ENCODE data around the gene ABCF2. TPM values are rescaled to one million over a fixed set of nuclear protein-coding genes. Genes with fewer than 3 reads are reported as not detected.

The ABCF2 gene
- total RNA-seq = 76.1 and 90.5 TPM in 2 replicates

DNA sequence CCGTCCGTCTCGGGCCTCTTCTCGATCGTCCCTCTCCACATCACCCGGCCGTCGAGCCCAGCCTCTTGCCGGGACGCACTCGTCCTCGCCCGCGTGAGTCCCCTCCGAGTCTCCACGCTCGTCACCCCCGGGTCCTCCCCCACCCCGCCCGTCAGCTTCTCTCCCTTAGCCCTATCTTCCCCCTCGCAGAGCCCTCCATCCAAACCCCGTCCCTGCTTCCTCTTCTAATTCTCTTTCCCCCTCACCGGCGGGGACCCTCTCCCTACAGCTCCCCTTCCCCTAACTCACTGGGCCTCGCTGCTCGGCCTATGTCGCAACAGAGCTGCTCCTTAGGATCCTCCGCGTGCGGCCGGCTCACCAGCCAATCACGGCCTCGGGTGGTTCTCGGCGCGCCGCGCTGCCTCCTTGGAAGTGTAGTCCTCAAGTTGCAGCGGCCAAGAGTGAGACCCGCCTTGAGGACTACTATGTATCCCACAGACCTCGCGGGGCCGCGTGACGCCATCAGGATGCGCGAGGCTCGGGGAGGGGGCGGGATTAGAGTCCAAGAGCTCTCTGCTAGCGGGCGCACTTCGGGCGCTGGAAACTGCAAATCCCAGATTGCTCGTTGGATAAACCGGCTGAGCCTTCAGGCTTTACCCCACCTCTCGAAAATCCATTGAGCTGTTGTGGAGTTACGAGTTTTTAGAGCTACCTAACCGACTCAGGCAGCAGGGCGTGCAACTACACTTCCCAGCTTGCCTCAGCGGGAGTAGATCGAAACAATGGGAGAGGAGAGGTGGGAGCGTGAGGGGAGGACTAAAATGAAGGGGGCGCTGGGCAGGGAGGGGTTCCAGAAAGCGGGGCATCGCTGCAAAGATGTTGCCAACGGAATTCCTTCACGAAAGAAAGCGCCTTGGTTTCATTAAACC lies at the start of gene ABCF2:
ABCF2 (minus strand) TSS at position 331 of the 908 bp plus-strand sequence. CDS start 747 bp downstream, outside the sequence.

DNA sequence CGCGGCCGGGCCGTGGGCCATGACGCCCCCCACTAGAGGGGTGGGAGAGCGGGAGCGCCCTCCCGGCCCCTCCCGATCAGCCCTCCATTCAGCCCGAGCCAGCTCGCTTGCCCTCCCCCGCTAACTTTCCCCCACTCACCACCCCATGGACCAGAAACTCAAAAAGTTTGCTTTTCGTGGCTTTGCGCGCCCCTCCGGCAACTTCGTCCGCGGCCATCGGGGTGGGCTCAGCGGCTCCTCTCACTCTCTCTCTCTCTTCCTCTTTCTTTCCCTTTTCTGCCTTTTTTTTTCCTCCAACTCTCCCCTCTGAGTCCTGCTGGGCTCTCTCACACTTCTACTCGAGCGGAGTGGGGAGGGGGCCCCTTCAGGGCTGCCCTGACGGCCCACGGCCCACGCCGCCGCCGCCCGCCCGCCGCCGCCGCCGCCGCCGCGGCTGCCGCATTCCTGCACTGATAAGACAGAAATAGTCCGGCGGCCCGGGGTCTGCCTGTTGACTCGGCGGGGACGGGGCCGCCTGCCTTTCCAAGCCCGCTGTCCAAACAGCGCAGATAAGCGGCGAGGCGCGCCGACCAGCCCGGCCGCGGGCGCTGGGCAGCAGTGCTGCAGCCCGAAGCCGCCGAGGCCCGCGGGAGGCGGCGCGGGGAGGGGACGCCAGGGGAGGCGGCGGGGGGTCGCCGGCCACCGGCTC lies 21.5 kb upstream of the ABCF2 start, which contains the start of gene SMARCD3:
SMARCD3 (minus strand) TSS at position 349 of the 688 bp plus-strand sequence; CDS start at position 217, 132 bp downstream.

DNA sequence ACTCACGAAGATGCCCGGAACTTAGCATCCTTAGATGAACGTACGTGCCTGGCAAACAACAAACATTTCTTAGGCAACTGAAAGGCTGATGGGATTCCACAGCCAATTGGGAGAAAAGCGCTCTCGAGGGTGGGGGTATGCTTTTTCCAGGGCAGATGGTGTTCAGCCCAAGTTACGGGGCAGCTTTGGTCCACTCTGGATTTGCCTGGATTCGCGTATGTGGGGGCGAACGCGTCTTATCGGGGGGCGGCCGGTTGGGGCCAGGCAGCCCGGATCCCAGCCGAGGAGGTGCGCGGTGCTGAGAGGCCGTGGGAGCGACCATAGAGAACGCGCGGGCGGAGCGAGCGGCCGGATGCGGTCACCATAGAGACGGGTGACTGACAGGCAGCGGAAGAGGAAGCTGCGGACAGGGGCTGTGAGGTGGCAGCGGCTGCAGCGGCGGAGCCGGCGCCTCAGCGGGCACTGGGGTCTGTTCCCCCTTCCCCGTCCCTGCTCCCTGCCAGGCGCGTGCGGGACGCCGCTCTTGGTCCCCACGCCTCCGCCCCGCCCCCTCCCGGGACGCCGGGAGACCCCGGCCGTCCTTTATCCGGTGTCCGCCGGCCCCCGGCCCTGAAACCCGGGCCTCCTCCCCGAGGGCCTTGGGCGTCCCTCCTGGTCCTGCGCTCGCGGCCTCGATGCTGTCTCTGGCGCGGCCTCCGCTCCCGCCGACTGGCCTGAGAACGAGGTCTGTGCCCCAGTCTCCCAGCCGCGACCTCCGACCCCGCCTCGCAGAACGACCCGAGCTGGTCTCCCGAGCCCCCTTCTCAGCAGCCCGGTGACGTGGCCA lies 5.3 kb upstream of the ABCF2 start, which contains the start of gene CHPF2:
CHPF2 (plus strand) TSS at position 393 of the 826 bp plus-strand sequence. CDS start 1,529 bp downstream, outside the sequence.

DNA sequence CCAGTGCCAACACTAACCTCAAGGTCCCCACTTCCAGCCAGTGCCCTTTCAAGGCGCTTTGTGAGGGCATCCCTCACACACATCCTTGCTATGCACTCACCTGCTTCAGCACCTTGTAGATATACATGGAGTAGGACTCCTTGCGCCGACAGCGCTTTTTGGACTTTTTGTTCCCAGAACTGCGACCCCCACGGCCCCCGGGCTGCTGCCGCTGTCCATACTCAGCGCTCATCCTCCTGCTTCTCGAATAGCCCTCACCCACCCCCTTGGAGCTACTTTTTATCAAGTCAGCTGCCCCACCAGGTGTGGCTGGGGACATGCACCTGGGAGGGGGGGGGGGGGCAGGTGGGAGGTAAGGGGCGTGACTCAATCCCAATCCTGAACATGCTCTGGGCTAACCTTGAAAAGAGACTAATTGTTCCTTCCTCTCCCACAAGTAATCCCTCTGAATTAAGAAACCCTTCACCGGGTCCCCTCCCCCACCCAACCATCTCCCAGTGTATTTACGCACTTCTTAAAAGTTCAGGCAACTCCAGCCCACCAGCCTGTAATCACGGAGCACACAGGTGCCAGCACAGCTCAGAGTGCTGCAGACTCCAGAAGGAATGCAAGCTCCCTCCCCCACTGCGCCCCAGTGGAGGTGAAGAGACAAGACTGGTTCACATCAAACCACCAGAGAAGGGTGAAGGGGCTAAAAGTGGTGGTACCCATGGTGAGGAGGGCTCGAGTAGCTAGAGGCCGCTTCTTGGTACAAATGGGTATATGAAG lies 16.7 kb downstream of the ABCF2 start, which contains the start of gene H2BK1:
H2BK1 (minus strand) TSS at position 402 of the 768 bp plus-strand sequence; CDS start at position 232, 170 bp downstream.

DNA sequence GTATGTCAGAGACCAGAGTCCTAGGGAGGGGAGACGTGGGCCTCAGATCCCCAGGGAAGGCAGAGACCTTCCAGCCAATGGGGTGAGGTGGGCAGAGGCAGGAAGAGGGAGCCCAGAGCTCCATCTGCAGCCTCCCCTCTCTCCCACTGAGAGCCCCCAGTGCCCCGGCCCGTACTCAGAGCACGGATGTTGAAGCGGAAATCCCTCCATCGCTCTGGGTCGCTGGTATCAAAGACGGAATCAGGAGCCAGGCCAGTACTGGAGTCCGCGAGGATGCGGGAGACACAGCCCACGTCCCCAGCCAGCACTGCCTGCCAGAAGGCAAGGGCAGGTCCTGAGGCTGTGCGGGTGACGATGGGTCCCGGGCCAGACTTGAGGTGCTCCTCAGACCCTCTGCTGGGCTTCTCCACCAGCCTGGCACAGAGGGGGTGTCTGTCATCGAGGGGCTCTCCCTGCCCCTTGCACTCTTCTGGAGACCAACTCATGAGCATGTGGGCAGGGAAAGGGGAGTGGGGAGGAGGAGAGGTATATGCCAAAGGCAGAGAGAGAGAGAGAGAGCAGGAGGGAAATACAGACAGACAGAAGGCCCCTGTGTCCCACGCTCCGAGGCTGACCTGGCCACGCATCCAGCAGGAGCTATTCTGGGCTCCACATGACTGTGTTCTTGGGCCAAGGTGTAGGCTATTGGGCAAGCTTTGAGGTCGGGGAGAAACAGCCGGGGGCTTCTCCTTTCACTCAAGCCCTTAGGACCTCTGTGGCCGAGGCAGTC lies 40.2 kb downstream of the ABCF2 start, which contains the start of gene ASB10:
ASB10 (minus strand) TSS at position 611 of the 769 bp plus-strand sequence; CDS start at position 491, 120 bp downstream.

DNA sequence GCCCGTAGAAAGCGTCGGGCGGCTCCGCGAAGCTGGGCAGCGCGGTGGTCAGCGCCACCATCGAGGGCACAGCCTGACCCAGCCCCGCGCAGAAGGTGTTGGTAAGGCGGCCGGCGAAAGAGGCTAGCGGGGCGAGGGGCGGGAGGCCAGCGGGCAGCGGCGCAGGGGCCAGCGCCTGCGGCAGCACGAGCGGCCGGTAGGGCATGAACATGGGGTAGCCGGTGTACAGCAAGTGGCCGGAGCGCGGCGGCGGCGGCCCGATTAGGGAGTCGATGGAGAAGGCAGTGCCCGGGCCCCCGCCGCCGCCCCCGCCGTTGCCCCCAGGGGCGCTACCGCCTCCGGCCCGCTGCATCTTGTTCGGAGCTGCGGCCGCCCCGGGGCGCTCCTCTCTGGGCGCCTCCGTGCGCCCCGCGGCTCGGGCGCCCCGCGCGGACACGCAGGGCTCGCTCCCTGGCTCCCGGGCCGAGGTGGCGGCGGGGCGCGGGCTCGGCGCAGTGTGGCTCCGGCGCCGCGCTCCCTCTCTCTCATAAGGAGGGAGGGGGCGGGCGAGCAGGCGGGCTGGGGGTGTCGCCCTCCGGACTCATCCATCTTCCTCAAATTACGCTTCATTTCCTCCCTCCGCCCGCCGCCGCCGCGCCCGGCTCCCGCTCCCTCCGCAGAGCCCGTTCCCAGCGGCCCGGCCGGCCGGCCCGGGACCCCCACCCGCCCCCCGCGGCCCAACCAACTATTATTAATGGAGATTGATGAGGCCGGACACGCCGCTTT lies 59.6 kb downstream of the ABCF2 start, which contains the start of gene GBX1:
GBX1 (minus strand) TSS at position 498 of the 765 bp plus-strand sequence; CDS start at position 352, 146 bp downstream.

Other genes with a start within 250 kb of the ABCF2 start
- gene KCNH2, start 248.9 kb downstream of the ABCF2 start, total RNA-seq = under 0.01 TPM in 1 of 2 replicates, not detected in the other
- 67.6 and 106 TPM in 2 replicates for gene NOS3, start 236.2 kb downstream of the ABCF2 start, total RNA-seq
- gene ATG9B, start 202.7 kb downstream of the ABCF2 start, total RNA-seq = under 0.01 and 0.10 TPM in 2 replicates
- gene ABCB8, start 198.8 kb downstream of the ABCF2 start, total RNA-seq = 28.8 and 31.7 TPM in 2 replicates
- gene ASIC3, start 178.7 kb downstream of the ABCF2 start, total RNA-seq = 0.29 and 0.33 TPM in 2 replicates
- 15.2 and 15.4 TPM in 2 replicates for gene CDK5, start 169.3 kb downstream of the ABCF2 start, total RNA-seq
- 63.9 and 80.7 TPM in 2 replicates for gene SLC4A2, start 167.6 kb downstream of the ABCF2 start, total RNA-seq
- gene FASTK, start 146.4 kb downstream of the ABCF2 start, total RNA-seq = 63.8 and 83.9 TPM in 2 replicates
- 21.0 and 31.0 TPM in 2 replicates for gene TMUB1, start 143.7 kb downstream of the ABCF2 start, total RNA-seq
- gene AGAP3, start 140.7 kb downstream of the ABCF2 start, total RNA-seq = 84.4 and 104 TPM in 2 replicates
- under 0.01 TPM in 1 of 2 replicates, not detected in the other for gene GBX1, start 59.5 kb downstream of the ABCF2 start, total RNA-seq
- gene ASB10, start 40.0 kb downstream of the ABCF2 start, total RNA-seq = not detected in 2 replicates
- gene H2BK1, start 16.7 kb downstream of the ABCF2 start, total RNA-seq = not detected in 2 replicates
- 82.7 and 91.5 TPM in 2 replicates for gene CHPF2, start 5.3 kb upstream of the ABCF2 start, total RNA-seq
- 2.7 and 5.2 TPM in 2 replicates for gene SMARCD3, start 21.5 kb upstream of the ABCF2 start, total RNA-seq
- 30.1 and 37.4 TPM in 2 replicates for gene NUB1, start 114.6 kb upstream of the ABCF2 start, total RNA-seq
- not detected in 2 replicates for gene WDR86, start 182.8 kb upstream of the ABCF2 start, total RNA-seq
- not detected in 2 replicates for gene CRYGN, start 212.9 kb upstream of the ABCF2 start, total RNA-seq